NCI-H2081 (cell line): ENCODE measurements around the gene BTG2.

Experiments
- DNase-seq, 2 experiments: peaks; one replicate each; lab custom pipeline; 2025; lab: John Stamatoyannopoulos, UW

BTG2 gene

DNA sequence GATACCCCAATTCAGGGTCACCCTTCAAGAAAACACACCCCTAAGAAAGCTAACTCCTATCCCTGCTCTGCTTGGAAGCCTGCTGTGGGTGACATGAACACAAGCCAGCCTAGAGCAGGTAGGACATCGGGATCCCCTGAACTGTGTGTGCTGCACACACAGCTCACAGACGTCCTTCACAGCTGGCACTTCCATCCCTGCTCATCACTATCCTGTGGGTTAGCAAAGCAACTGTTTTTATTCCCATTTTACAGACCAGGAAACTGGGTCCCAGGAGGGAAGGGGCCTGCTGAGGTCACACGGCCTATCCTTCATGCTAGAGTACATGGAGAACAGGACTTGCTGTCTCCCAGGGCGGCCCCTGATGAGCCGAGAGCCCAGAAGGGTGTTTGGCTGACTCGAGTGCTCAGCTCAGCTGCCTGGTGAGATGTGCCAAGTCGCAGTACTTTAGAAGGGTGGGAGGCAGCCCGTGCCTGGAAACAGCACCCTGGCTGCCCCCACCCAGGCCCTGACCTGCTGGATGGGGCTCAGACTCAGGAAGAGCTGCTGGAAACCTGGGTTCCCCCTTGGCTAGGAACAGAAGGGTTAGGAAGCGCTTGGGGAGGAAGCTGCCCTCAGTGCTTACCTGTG, 28.3 kb upstream of the BTG2 start:
- DNase-seq, result no peak

DNA sequence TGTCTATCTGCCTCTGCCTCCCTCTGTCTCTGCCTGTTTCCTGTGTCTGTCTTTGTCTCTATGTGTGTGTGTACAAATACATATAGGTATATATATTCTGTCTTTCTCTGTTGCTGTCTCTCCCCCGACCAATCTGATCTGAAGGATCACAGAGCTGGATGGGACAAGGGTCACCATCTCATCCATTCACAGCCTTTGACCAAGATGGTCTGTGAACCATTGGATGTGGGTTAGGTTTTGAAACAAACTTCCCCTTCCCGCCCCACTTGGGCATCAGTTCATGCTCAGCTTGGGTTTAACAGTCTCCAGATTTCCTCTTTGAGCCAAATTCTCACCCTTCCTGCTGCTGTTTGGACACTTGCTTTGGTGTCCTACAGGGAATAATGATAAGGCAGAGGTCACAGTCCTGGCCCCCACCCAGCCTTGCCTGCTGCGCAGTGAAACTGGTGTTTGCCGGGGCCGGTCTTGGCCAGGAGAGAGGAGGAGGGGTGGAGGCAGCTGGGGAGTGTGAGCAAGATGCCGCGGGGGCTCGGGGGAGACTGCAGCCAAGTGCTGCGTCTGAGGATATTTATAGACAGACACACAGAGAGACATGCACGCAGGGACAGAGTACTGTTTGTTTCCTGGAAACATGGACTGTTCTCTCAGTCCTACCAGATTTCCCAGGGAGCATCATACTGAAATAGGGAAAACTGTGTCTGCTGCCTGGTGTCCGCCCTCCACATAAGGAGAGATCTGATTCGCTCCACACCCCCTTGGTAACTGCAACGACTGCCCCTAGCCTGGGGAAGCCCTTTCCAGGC, 27.0 kb upstream of the BTG2 start:
- peak; percentile 52 to 84 for DNase-seq

DNA sequence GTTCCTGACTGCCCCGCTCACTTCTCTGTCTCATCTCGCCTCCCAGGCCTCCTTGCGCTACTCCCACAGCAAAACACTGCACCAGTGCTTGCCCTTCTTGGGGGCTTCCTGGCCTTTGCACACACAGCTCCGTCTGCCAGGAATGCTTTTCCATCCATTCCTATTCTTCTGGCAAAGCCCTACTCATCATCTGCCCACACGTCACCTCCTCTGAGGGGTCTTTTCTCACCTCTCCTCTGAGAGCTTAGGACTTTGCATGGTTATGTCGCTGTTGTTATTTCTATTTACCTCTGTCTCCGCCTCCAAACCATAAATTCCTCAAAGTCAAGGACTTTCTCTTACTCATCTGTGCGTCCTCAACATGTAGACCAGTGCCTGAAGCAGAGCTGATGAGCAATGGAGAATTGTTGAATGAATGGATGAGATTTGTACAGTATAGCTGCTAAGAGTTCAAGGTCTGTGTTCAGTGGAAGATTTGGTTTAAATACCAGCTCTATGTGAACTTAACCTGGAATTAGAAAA, 26.4 kb upstream of the BTG2 start:
- DNase-seq, result no peak

DNA sequence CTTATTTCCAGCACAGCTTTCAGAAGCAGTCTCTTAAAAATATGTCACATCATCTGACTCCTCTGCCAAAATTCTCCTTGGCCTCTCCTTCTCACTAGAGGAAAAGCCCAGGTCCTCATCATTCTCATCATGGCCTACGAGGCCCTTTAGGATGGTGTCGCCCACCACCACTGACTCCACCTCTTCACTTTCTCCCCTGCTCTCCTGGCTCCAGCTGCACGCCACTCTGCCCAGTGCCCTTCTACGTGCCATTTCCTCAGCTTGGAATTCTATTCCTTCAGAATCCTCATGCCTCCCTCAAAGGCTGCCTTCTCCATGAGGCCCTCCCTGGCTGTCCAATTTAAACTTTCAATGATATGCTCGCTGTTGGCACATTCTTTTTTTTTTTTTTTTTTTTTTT, 25.3 kb upstream of the BTG2 start:
- DNase-seq, result no peak

DNA sequence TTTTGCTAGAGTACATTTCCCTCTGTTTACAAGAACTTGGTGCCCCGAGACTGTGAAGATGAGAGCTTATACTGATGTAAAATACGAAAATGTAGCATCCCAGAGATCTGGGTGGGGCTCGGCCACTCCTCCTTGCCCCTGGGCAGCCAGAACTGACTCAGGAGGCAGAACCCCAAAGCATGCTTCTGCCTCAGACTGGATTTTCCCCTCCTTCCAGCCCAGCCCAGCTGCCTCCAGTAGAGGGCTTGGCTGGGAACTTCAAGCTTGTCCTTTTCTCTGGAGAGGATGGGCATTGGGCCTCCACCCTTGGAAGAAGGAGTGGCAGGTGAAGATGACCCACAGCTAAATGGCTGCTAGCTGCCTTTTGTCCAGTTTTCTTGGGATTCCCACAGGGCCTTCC, 24.3 kb upstream of the BTG2 start:
- no peak for DNase-seq

DNA sequence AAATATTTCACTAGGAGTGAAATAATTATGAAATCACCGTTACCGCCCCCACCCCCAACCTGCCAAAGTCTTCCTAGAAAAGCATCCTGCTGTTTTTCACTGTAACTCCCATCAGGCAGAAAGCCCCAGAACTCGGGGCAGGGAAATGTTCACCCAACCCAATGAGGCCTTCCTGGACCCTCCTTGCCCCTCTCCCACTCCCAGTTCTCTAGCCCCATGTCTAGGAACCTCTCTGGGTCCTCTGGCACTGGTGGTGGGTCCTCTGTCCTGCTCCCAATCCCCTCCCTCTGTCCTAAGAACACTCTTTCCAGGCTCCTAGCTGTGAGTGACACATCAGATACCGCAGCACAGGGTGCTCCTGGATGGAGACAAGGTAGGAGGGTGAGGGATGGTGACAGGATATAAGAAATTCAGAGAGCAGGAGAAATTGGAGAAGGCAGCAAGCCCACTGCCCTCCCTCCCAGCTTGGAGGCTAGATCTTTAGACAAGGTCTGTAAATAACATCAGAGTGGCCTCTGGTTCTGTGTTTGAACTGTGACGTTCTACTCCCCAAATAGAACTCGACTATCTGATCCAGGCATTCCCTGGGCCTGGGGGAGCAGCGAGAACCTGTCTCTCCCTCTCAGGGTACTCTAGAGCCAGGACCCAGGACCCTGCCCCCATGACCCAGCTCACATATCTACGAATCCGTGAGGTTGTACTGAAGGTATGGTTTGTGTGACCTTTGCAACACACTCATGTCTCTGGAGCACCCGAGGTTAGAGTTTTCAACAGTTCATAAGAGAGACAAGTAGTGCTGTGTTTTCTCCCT, 23.3 kb upstream of the BTG2 start:
- no peak for DNase-seq

DNA sequence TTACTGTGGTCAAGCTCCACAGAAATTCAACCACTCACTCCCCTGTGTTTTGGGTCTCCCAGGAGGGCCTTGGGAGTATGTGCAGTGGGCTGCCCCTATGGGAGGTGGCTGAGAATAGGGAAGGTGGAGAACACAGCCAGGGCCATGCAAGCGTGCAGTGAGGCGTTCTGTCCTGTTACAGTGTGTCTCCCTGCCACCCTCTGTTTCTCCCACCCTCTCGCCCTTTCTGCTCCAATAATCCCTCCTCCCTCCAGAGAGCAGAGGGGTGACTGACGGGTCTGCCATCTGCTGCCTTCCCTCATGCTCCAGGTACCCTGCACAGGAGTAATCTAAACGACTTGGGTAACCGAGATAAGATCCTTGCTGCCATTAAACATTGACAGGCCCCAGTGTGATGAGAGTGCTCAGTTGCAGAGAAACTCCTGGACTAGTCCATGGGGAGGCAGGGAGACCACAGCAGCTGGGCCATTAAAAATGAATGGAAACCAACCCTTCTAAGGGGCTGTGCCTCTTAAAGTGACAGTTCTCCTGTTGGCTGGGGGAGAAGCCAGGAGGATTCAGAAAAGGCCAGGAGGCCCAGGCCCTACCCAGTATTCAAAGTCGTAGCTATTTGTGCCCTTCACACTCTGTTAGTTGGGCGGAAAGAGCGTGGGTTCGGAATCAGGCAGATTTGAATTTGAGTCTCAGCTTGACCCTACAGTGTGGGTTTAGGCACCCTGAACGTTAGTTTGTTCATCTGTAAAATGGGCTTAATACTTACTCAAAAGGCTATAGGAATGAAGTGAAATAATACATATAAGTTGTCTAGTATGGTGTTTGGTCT, 22.4 kb upstream of the BTG2 start:
- no peak for DNase-seq

DNA sequence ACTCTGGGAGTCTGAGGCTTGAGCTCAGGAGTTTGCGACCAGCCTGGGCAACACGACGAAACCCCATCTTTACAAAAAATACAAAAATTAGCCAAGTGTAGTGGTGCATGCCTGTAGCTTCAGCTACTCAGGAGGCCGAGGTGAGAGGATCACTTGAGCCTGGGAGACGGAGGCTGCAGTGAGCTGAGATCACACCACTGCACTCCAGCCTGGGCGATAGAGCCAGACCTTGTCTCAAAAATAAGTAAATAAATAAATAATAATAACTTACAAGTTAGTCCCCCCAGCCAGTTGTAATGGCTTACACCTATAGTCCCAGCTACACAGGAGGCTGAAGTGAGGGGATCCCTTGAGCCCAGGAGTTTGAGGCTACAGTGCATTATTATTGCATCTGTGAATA, 21.7 kb upstream of the BTG2 start:
- no peak for DNase-seq

DNA sequence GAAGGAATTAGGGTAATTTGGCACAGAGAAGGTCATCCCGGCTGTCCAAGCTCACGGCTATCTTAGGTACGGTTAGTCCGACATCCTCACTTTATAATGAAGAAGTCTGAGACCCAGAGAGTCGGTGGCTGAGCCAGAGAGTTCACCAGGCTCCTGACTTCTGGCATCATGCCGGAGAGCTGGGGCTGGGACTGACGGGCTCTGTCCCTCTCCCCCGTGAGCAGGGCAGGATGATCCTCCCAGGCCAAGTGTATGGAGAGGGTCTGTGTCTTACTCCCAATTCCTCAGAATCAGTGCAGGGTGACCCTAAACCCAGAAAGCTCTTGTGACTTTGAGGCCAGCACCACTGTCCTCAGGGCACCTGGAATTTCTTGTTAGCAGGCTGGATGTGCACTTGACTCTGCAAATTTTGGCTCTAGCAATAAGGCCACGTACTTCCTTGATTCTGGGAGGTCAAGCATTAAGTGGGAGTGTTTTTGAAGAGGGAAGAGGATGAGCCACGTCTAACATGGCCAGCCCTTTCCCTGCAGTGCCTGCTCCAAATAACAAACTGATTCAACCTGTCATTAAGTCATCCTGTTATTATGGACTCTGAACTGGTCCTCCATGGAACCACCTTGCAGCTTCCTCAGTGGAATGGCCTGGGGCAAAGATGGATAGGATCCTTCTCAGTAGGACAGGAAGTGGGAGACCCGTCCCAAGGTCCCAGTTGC, 20.8 kb upstream of the BTG2 start:
- DNase-seq, result no peak

DNA sequence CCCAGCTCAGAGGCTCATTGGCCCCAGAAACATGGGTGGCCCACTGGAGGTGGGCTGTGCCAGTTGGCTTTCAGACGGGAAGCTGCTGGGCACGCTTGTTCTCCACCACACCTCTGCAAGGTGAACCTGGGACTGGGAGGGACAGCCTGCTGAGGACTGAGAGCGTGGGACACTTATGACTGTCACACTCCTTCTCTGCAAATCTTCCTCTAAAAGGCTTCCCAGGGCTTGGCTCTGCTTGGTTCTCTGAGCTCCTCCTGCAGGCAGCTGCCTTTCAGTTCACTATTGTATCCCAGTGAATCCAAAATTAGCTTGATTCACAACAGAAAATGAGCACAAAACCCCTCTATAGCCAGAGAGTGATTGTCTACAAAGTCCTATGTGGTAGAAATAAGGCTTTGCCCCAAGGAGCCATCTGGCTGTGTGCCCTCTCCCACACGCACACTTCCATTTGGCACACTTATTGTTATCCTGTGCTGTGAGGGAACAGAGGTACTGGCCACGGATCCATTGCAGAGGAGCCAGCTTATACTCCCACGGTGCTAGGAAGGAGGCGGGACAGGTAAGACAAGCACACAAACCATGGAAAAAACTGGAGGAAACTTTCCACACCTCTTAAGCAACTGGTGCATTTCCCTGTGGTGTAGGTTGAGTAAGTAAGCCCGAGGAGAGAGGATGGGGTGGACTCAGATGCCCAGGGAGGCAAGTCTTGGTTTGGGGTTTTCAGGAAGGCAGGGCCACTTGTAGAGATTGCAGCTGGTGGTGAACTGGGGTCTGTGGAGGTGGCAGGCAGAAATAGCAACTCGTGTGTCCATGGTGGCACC, 18.9 kb upstream of the BTG2 start:
- no peak for DNase-seq

DNA sequence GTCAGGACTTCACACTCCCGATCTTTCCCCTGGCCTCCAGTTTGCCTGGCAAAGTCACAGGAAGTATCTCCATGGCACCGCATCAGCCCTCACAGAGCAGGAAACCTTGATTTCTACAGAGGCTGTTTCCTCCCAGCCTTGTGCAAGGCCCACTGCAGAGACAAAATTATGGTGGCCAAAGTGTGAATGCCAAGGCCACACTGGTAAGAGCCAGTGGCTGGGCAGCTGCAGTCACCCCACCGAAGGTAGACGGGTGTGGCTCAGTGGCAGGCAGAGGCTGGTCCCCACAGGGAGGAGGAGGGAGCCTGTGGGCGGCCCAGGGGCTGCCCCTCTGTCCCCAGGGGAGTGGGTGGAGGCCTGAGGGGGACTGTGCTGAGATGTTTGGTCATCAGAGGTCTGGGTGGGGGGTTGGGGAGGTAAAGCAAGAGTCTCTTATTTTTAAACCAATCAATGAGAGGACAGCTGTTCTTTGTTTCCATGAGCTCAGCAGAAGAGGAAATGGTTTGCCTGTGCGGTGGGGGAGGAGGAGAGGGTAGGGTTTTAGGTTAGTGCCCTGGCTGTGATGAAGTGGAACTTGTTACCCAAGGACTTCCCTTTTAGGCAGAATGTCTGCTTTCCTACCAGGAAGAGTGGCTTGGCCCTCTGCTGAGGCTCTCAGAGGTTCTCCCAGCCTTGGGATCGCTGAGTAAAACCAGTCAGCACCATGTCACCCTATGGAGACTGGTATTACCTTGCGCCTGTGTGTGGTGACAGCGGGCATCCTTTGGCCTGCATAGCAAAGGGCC, 18.0 kb upstream of the BTG2 start:
- peak in 1 of 2 experiments; percentile 58 for DNase-seq

DNA sequence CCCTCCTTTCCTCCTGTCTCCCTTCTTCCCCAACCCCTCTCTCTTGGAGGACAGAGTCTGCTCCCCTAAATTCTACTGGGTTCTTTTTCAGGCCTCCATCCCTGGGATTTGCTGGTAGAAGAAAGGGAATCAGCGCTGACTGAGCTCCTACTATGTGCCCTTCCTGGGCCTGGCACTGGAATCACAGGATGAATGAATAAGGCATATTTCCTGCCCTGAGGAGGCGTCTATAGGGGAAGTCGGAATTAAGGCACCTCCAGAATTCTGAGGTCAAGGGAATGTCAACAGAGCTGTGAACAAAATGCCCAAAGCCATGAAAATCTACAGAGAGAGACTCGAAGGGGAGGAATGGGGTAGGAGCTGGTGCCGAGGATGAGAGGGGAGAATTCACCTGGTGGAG, 17.4 kb upstream of the BTG2 start:
- DNase-seq, result no peak

DNA sequence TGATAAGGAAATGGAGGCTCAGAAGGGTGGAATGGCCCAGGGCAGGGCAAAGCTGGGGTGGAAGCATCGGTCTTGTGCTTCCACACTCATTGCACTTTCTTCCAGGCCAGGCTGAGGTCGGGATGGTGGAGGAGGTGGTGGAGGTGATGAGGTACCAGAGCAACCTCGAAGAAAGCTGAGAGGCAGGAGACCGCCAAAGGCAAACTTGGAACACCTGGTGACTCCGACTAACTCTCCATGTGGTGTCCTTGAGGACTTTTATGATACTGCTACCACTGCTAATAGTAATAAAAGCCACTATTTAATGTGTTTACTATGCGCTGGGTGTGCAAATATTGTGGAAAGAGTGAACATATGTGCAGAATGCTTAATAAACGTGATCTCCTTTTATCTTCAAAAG, 16.9 kb upstream of the BTG2 start:
- DNase-seq, result peak in 1 of 2 experiments; percentile 65

DNA sequence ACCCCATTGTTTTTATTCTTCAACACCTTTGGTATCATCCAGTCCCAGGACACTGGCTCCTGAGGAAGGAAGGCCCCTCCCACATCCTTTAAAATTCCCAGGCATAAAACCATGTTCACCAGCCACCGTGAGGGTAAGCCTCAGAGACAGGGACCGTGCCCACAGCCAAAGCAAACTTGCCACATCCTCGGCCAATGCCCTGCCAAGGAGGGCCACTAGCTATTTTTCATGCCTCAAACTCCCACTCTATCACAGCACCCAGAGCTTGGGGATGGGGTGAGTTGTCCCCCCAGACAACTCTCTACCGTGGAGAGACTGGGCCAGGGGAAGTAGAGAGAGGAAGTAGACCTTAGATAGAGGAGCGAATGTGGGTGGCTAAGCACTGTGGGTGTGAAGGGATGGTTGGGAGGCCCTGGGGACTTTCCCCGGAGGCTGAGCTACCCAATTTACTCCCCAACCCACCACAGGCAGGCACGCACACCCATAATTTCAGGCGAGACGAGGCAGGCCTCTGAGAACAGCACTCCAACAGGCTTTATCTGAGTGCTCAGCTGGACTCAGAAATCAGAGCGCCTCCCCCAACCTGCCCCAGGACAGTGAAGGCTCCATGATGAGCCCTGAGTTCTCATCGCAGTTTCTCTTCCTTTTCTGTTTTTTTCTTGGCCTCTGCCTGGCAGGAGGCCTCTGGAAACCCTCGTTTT, 15.9 kb upstream of the BTG2 start:
- DNase-seq, result no peak

DNA sequence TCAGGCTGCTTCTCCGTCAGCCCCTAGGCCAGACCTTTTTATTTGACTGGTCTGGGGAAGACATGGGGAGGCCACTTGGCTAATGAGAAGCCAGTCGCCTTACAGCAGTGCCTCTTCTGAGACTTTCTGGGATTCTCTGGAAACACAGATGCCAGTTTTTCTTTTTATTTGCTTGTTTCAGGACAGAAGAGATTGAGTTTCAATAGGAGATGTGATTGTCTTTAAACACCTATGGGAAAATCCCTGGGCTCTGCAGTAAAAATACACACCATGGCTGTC, 15.4 kb upstream of the BTG2 start:
- DNase-seq, result no peak

DNA sequence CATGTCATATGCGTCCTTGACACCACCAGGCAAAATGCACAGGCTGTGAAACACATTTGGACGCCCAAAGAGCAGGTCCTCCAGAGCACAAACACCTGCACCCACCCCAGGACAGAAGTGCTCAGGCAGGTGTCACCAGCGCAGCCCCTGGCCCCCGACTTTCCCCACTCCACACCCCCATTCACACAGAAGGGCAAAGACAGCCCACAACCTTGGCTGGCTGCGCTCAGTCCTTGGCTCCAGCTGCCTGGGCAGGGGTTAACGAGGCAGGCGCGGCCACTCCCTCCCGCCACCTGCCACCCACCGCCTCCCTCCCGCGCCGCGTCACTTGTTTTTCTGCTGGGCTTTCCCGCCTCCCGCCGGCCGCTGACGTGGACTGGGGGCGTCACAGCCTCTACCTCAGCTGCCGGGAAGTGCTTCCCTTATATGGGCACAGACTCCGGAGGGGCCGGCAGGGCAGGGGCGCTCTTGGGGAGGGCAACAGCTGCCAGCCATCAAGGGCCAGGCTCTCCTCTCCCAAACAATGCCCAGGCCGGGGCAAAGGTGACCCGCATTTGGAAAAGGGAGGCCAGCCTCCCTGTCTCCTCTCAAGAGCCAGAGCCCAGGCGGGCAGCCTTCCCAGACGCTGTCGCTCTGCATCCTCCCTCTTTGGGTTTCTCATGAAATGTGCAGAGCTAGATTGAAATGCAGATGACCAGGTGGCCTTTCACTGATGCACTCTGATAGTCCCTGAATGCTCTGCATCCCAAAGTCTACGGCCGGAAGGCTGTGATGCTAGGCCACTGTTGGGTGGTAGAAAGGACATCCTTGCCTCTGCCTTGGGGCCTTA, 14.8 kb upstream of the BTG2 start:
- DNase-seq, result peak; percentile 96

DNA sequence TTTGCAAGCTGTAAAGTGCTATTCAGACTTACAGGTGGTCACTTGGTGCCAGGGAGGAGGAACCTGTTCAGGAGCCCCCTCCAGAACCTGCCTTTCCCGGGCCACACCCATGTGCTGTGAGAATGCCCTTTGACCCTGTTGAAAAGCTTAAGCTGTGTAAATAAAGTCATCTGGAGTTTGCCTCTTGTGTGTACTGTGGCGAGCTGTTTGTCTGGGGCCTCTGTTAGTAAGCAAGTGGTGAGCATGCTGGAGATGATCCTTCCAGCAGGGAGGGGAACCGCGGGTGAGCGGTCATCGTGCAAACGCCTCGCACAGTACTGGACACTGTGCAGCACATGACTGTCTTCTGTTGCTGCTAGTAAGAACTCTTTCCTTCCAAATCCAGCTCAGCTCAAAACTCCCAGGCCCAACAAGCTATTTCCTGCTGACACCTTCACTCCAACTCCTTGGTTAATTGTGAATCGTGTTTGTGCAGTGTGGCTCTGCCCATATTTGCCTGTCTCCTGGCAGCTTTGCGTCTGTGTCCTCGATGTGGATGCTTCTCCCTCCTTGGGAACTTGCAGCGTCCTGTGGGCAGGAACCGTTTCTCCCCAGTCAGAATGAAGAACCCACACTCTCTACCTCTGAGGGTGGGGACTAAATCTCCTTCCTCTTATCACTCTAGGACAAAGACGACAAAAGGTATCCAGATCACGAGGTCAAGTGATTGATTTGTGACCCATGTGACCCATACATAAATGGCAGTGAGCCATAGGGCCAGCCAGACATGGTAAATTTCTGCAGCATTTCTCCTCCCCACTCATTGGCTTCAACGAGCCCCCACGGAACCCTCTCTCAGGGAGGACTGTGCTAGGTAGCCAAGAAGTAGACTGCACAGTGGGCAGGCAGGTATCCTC, 13.9 kb upstream of the BTG2 start:
- DNase-seq, result no peak
